ENCODE measurements around the gene SLC16A10.
"Not testable (repeated sequence)": the region's sequence is repeated elsewhere in the genome, so short reads cannot be mapped to it uniquely, and the experiment has no call there.

GRCh38 chr6:111131018-111131417, 43.7 kb downstream of the SLC16A10 start:
- not testable (repeated sequence) for TF ChIP-seq CTCF (IDR thresholded peaks at IDR 0.05; ENCODE audit: low read depth, low read length); EZH2phosphoT487 (IDR thresholded peaks at IDR 0.05; ENCODE audit: low read depth)
